ENCODE results near the gene GORASP2. TPM values are rescaled to one million over a fixed set of nuclear protein-coding genes. Genes with fewer than 3 reads are reported as not detected.
A peak's percentile ranks its signal among the peaks of the same experiment; 100 is the strongest.

GORASP2 gene
- total RNA-seq (2014; rRNA removed; shearing (Covaris generic)) (47.6 and 70.4 TPM in 2 replicates), polyA plus RNA-seq (2016; fragmentation: Nextera tagmentation; extraction: Ambion mirVana) (132 and 142 TPM in 2 replicates)

DNA sequence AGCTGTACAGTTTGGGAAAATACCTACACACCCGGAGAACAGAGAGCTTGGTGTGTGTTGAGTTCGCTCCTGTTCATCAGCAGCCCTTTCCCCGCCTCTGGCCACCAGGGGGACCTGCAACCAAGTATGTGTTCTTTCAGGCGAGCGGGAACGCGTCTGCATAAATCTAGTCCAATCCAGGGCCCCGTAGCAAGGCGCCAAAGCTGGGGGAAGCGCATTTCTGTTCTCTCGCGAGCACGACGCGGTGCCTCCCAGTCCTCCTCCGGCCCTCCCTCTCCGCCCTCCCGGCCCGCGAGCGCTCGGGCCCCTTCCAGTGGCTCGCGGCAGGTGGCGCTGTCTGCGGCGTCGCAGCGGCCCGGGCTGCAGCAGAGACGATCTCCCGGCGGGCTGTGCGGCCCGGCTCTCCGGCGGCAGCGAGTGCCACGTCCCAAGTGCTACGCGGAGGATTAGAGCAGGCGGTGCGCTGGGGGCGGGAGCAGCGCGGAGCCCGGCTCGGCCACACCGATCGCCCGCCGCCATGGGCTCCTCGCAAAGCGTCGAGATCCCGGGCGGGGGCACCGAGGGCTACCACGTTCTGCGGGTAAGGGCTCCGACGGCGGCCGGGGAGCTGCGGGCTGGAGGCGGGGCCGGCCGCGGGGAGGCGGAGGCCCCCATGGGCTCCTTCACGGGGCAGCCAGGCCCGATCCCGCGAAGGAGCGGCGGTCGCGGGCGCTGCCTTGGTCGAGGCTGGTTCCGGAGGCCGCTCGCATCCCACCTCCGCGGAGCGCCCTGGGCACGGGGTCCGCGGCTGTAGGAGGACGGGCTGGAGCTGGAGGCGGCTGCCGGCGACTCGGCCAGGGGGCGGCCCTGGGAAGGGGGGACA is at the start of gene GORASP2:
GORASP2 (plus strand) TSS at position 430 of the 862 bp plus-strand sequence; CDS start at position 518, 88 bp downstream.
- in situ Hi-C loops (cut with MboI) = no loop called here
- Histone ChIP-seq H3K79me2 (ENCODE audit: insufficient read depth) (peaks cover 47% of the 10 kb centered on the region), H3F3A (ENCODE audit: insufficient read depth) (peaks cover 7% of the 10 kb centered on the region), H3K9me3 (ENCODE audit: low read depth) (no peaks in the 10 kb centered on the region), H3K27ac (peak within 1 kb of the TSS; percentile 96), H3K4me1 (ENCODE audit: insufficient read depth) (peaks cover 21% of the 10 kb centered on the region), H3K9ac (peak within 1 kb of the TSS; percentile 98), H3K4me3 (peak within 1 kb of the TSS; percentile 95), H3K27me3 (replicated peaks; ENCODE audit: insufficient read depth) (no peaks in the 10 kb centered on the region), H3K4me2 (ENCODE audit: unreplicated experiment) (peak within 1 kb of the TSS; percentile 97), H3K36me3 (ENCODE audit: low read depth) (peaks cover 6% of the 10 kb centered on the region; the same call in 1 of the 2 replicates), H2AFZ (peak within 1 kb of the TSS; percentile 98), H4K20me1 (ENCODE audit: insufficient read depth) (peaks cover 32% of the 10 kb centered on the region), H3K9me2 (ENCODE audit: insufficient read depth) (no peaks in the 10 kb centered on the region)
- 0 to 1% methylated on average over 45 to 82 of the region's 95 CpGs for WGBS, 2 experiments (ENCODE audit: low coverage in 1 of 2, low lambda C conversion rate in 2 of 2, missing lambda C conversion rate in 2 of 2)
- no peak for TF ChIP-seq EZH2phosphoT487 (IDR thresholded peaks at IDR 0.05; ENCODE audit: insufficient read depth, low read depth)
- no peak for TF ChIP-seq EZH2 (IDR thresholded peaks at IDR 0.05; ENCODE audit: insufficient read depth, poor library complexity, severe bottlenecking)
- DNase-seq = peak; percentile 100

GRCh38 chr2:170881840-170882239 is 47.2 kb upstream of the GORASP2 start:
- H3K79me2 ChIP-seq (ENCODE audit: insufficient read depth) = no peaks in the 10 kb centered on the region
- in situ Hi-C loops (cut with MboI) = no loop called here
- DNase-seq = no peak
- WGBS, 2 experiments (ENCODE audit: low coverage in 1 of 2, low lambda C conversion rate in 2 of 2, missing lambda C conversion rate in 2 of 2) = 20 to 24% methylated on average over 3 of the region's 3 CpGs
- peaks cover 26% of the 10 kb centered on the region for H3K4me1 ChIP-seq (ENCODE audit: insufficient read depth)
- H3K4me3 ChIP-seq = no peak overlapping the region
- H3K9me2 ChIP-seq (ENCODE audit: insufficient read depth) = no peaks in the 10 kb centered on the region
- no peaks in the 10 kb centered on the region for H3K9me3 ChIP-seq (ENCODE audit: low read depth)
- H2AFZ ChIP-seq = no peak overlapping the region
- no peak overlapping the region for H3K27ac ChIP-seq
- TF ChIP-seq EZH2phosphoT487 (IDR thresholded peaks at IDR 0.05; ENCODE audit: insufficient read depth, low read depth) (no peak), EZH2 (IDR thresholded peaks at IDR 0.05; ENCODE audit: insufficient read depth, poor library complexity, severe bottlenecking) (no peak)
- no peak overlapping the region for H3K4me2 ChIP-seq (ENCODE audit: unreplicated experiment)
- no peaks in the 10 kb centered on the region for H4K20me1 ChIP-seq (ENCODE audit: insufficient read depth)
- no peak overlapping the region for H3K9ac ChIP-seq
- peaks cover 22% of the 10 kb centered on the region for H3F3A ChIP-seq (ENCODE audit: insufficient read depth)
- H3K27me3 ChIP-seq (replicated peaks; ENCODE audit: insufficient read depth) = peaks cover 16% of the 10 kb centered on the region
- H3K36me3 ChIP-seq (ENCODE audit: low read depth) = no peaks in the 10 kb centered on the region

DNA sequence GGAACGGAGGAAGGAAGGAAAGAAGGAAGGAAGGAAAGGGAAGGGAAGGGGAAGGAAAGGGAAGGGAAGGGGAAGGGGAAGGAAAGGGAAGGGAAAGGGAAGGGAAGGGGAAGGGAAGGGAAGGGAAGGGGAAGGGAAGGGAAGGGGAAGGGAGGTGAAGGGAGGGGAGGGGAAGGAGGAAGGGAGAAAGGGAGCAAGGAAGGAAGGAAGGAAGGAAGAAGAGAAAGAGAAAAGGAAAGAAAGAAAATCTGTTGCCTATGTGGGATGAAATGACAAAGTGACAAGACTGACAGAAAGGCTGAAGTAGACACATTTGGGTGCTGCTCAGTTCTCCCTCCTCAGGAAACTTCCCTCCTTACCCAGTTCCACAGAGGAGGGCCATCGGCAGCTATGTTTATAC is 46.3 kb upstream of the GORASP2 start:
- peaks cover 27% of the 10 kb centered on the region for H3K4me1 ChIP-seq (ENCODE audit: insufficient read depth)
- no peak overlapping the region for H3K9ac ChIP-seq
- in situ Hi-C loops (cut with MboI) = no loop called here
- no peaks in the 10 kb centered on the region for H4K20me1 ChIP-seq (ENCODE audit: insufficient read depth)
- H3K9me3 ChIP-seq (ENCODE audit: low read depth) = no peaks in the 10 kb centered on the region
- no peaks in the 10 kb centered on the region for H3K9me2 ChIP-seq (ENCODE audit: insufficient read depth)
- H3K4me2 ChIP-seq (ENCODE audit: unreplicated experiment) = no peak overlapping the region
- DNase-seq = no peak
- TF ChIP-seq EZH2 (IDR thresholded peaks at IDR 0.05; ENCODE audit: insufficient read depth, poor library complexity, severe bottlenecking) (no peak), EZH2phosphoT487 (IDR thresholded peaks at IDR 0.05; ENCODE audit: insufficient read depth, low read depth) (no peak)
- peaks cover 16% of the 10 kb centered on the region for H3K27me3 ChIP-seq (replicated peaks; ENCODE audit: insufficient read depth)
- no peak overlapping the region for H2AFZ ChIP-seq
- H3K36me3 ChIP-seq (ENCODE audit: low read depth) = no peaks in the 10 kb centered on the region
- H3K4me3 ChIP-seq = no peak overlapping the region
- no peak overlapping the region for H3K27ac ChIP-seq
- H3F3A ChIP-seq (ENCODE audit: insufficient read depth) = peaks cover 29% of the 10 kb centered on the region
- 83 to 88% methylated on average over 2 of the region's 2 CpGs for WGBS, 2 experiments (ENCODE audit: low coverage in 1 of 2, low lambda C conversion rate in 2 of 2, missing lambda C conversion rate in 2 of 2)
- H3K79me2 ChIP-seq (ENCODE audit: insufficient read depth) = no peaks in the 10 kb centered on the region

DNA sequence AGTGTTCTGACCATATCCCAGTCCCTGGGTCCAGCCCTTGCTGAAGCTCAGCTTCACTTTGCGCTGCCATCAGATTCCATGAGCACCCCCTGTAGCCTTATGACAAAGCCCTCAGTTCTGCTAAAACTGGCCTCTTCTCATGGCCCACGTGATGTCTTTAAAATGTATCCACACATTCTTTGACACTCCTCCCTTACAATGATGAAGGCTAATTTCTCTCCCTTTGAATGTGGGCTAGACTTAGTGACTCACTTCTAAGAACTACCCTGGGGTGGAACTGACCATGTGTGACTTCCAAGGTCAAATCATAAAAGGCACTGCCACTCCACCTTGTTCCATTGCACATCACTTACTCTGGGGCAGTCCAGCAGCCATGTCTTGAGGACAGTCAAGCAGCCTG is 45.4 kb upstream of the GORASP2 start:
- H3K4me3 ChIP-seq = no peak overlapping the region
- H3K27me3 ChIP-seq (replicated peaks; ENCODE audit: insufficient read depth) = peaks cover 16% of the 10 kb centered on the region
- H3K36me3 ChIP-seq (ENCODE audit: low read depth) = no peaks in the 10 kb centered on the region
- in situ Hi-C loops (cut with MboI) = no loop called here
- H3K9ac ChIP-seq = no peak overlapping the region
- no peaks in the 10 kb centered on the region for H3K9me3 ChIP-seq (ENCODE audit: low read depth)
- WGBS, 2 experiments (ENCODE audit: low coverage in 1 of 2, low lambda C conversion rate in 2 of 2, missing lambda C conversion rate in 2 of 2) = 85 to 100% methylated on average over 2 of the region's 2 CpGs
- DNase-seq = no peak
- peaks cover 21% of the 10 kb centered on the region for H3F3A ChIP-seq (ENCODE audit: insufficient read depth)
- peaks cover 21% of the 10 kb centered on the region for H3K4me1 ChIP-seq (ENCODE audit: insufficient read depth)
- H3K4me2 ChIP-seq (ENCODE audit: unreplicated experiment) = no peak overlapping the region
- H3K79me2 ChIP-seq (ENCODE audit: insufficient read depth) = no peaks in the 10 kb centered on the region
- TF ChIP-seq EZH2phosphoT487 (IDR thresholded peaks at IDR 0.05; ENCODE audit: insufficient read depth, low read depth) = no peak
- H3K9me2 ChIP-seq (ENCODE audit: insufficient read depth) = no peaks in the 10 kb centered on the region
- H3K27ac ChIP-seq = no peak overlapping the region
- no peak overlapping the region for H2AFZ ChIP-seq
- no peaks in the 10 kb centered on the region for H4K20me1 ChIP-seq (ENCODE audit: insufficient read depth)
